Gastroesophageal sphincter (tissue), 3 donors: ENCODE measurements around the gene C19orf12.

ENCODE experiments used
- CTCF ChIP-seq, 4 experiments: fragments of 200-600 bp in 2 of 4; fragments of 450-650 bp in 2 of 4; sonication (generic) in 1 of 4; IDR thresholded peaks; one replicate each; pipeline ENCODE4 v1.5.1; 2017 to 2019; ENCODE audit warnings: antibody characterized with exemption in 4 of 4, mild to moderate bottlenecking in 2 of 4, moderate library complexity in 2 of 4
- EP300 ChIP-seq: sonication (generic); formaldehyde crosslinking; IDR thresholded peaks from one replicate; pipeline ENCODE4 v1.6.1; 2017; ENCODE audit warnings: antibody characterized with exemption, mild to moderate bottlenecking
- POLR2A ChIP-seq, 2 donors: fragments of 450-650 bp; IDR thresholded peaks; one replicate each; pipeline ENCODE4 v1.6.1; 2017; ENCODE audit warnings: antibody characterized with exemption in 2 of 2, mild to moderate bottlenecking in 2 of 2, moderate library complexity in 1 of 2
- POLR2AphosphoS5 ChIP-seq: sonication (generic); formaldehyde crosslinking; IDR thresholded peaks from one replicate; pipeline ENCODE4 v1.6.1; 2017; ENCODE audit warnings: antibody characterized with exemption

- no peak for TF ChIP-seq POLR2AphosphoS5
- TF ChIP-seq CTCF (IDR thresholded peaks at IDR 0.05) = no peak
- TF ChIP-seq EP300 = no peak
- TF ChIP-seq POLR2A (IDR thresholded peaks at IDR 0.05) = no peak
Measured at GRCh38 chr19:29667901-29668341, 47.1 kb downstream of the C19orf12 start.
